DND-41 (cell line): ENCODE data around the gene DNAJB4.

Source experiments
- CTCF ChIP-seq: IDR thresholded peaks from 2 replicates; pipeline ENCODE4 v1.5.1; 2012; ENCODE audit warnings: borderline replicate concordance, low read length, moderate library complexity, mild to moderate bottlenecking; ENCODE audit not compliant: poor library complexity, severe bottlenecking; ENCODE audit errors: extremely low read depth
- EZH2 ChIP-seq: IDR thresholded peaks from 3 replicates; pipeline ENCODE4 v1.6.1; 2012; ENCODE audit warnings: borderline replicate concordance, low read depth, mild to moderate bottlenecking, moderate library complexity, low read length, inconsistent platforms; ENCODE audit not compliant: severe bottlenecking

GRCh38 chr1:77978293-77978968 is 26.3 kb upstream of the DNAJB4 start:
- TF ChIP-seq CTCF (no peak), EZH2 (no peak)
